AG04450 (cell line): ENCODE measurements around the gene WDR83. TPM values are rescaled to one million over a fixed set of nuclear protein-coding genes. Genes with fewer than 3 reads are reported as not detected.
"Not testable (repeated sequence)": the region's sequence is repeated elsewhere in the genome, so short reads cannot be mapped to it uniquely, and the experiment has no call there.

ENCODE experiments used
- CTCF ChIA-PET: fragments of 300-600, 350-600 bp; formaldehyde crosslinking; extraction: SDS; loops from one replicate; lab custom pipeline; 2022; ENCODE audit warnings: antibody characterized with exemption, inconsistent platforms; lab: Charles Lee
- POLR2A ChIA-PET: fragments of 350-600 bp; formaldehyde crosslinking; extraction: SDS; loops from one replicate; lab custom pipeline; 2021; ENCODE audit warnings: antibody characterized with exemption, inconsistent platforms; lab: Yijun Ruan, JAX
- DNase-seq: peaks from one replicate; pipeline ENCODE4 v3.0.0-alpha.2; 2011; ENCODE audit warnings: low read depth, low spot score
- H3K27ac ChIP-seq: one replicate; pipeline ENCODE4 v1.5.1; 2012; ENCODE audit warnings: low read depth, low read length, control low read depth
- H3K27me3 ChIP-seq: one replicate; pipeline ENCODE4 v1.6.0; 2012; ENCODE audit warnings: low read length; ENCODE audit not compliant: control insufficient read depth, insufficient read depth
- H3K4me3 ChIP-seq: 2 replicates; pipeline ENCODE4 v1.5.1; 2011; ENCODE audit warnings: mild to moderate bottlenecking, low read depth, low read length, control low read depth
- H3K9me3 ChIP-seq: 2 replicates; pipeline ENCODE4 v1.5.1; 2012; ENCODE audit warnings: low read length; ENCODE audit not compliant: control insufficient read depth, insufficient read depth
- polyA plus RNA-seq: library from polyadenylated mRNA; depleted of rRNA; stranded (reverse); fragments of >200 nt; gene quantifications from 2 replicates; pipeline ENCODE4 v1.2.3, GENCODE V29; 2011
- TF ChIP-seq, protein P1 (sequence below): IDR thresholded peaks from 2 replicates; pipeline ENCODE4 v1.5.1; 2011; ENCODE audit warnings: low read depth, low read length, control low read depth, inconsistent platforms

The WDR83 gene
- polyA plus RNA-seq, 1 experiment: 5.3 TPM

DNA sequence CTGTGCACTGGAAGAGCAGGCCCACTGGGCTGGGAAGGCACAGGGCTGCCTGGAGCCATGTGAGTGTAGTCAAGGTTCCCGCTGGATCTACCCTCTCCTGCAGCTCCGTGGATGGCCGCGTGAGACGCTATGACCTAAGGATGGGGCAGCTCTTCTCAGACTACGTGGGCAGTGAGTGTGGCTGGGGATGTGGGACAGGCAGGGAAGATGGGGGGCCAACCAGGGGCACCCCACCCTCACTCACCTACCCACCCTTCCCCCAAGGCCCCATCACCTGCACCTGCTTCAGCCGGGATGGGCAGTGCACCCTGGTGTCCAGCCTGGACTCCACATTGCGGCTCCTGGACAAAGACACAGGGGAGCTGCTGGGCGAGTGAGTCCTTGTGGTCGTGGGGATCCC lies 6.1 kb downstream of the WDR83 start:
- Histone ChIP-seq H3K9me3 (no peaks in the 10 kb centered on the region; the same call in 1 of the 2 replicates), H3K4me3 (no peak overlapping the region), H3K27ac (no peak overlapping the region), H3K27me3 (no peaks in the 10 kb centered on the region)
- ChIA-PET CTCF (interaction anchor here (0.5 to 4.3 kb wide), 16 partner anchors 9 to 749 kb away, joined by 3 to 28 read pairs (median 5); partner anchors contain the start of gene DHPS), POLR2A (interaction anchor here (1.7 kb wide), 1 partner anchor 8 kb away, joined by 5 read pairs; no protein-coding TSS in a partner anchor)
- no peak for DNase-seq
- TF ChIP-seq, protein P1, sequence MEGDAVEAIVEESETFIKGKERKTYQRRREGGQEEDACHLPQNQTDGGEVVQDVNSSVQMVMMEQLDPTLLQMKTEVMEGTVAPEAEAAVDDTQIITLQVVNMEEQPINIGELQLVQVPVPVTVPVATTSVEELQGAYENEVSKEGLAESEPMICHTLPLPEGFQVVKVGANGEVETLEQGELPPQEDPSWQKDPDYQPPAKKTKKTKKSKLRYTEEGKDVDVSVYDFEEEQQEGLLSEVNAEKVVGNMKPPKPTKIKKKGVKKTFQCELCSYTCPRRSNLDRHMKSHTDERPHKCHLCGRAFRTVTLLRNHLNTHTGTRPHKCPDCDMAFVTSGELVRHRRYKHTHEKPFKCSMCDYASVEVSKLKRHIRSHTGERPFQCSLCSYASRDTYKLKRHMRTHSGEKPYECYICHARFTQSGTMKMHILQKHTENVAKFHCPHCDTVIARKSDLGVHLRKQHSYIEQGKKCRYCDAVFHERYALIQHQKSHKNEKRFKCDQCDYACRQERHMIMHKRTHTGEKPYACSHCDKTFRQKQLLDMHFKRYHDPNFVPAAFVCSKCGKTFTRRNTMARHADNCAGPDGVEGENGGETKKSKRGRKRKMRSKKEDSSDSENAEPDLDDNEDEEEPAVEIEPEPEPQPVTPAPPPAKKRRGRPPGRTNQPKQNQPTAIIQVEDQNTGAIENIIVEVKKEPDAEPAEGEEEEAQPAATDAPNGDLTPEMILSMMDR: no peak

DNA sequence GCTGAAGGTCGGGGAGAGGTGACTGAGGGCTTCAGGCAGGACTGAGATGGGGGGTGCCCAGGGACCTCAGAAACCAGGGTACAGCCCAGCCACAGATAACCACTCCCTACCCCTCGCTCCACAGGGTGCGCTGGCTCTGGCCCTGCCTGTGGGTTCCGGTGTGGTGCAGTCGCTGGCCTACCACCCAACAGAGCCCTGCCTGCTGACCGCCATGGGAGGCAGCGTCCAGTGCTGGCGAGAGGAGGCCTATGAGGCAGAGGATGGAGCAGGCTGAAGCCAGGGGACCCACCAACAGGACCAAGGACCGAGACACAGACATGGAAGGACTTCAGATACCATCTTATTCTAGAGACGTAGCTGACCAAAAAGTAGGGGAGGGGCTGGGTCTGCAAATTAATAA lies 8.8 kb downstream of the WDR83 start:
- POLR2A ChIA-PET: no interaction called here
- no peaks in the 10 kb centered on the region; the same call in 1 of the 2 replicates for H3K9me3 ChIP-seq
- no peaks in the 10 kb centered on the region for H3K27me3 ChIP-seq
- H3K27ac ChIP-seq: no peak overlapping the region
- TF ChIP-seq, protein P1: no peak
- DNase-seq: no peak
- H3K4me3 ChIP-seq: no peak overlapping the region
- CTCF ChIA-PET: interaction anchor here (3.2 kb wide), 1 partner anchor 172 kb away, joined by 20 read pairs; no protein-coding TSS in a partner anchor

GRCh38 chr19:12675940-12676339 lies 9.3 kb downstream of the WDR83 start:
- TF ChIP-seq, protein P1: no peak
- Histone ChIP-seq H3K27ac (no peak overlapping the region), H3K9me3 (no peaks in the 10 kb centered on the region; the same call in 1 of the 2 replicates), H3K4me3 (no peak overlapping the region), H3K27me3 (no peaks in the 10 kb centered on the region)
- DNase-seq: no peak
- CTCF ChIA-PET: interaction anchor here (1.0 to 3.2 kb wide), 4 partner anchors 11 to 171 kb away, joined by 4 to 20 read pairs (median 8); no protein-coding TSS in a partner anchor
- POLR2A ChIA-PET: no interaction called here

- TF ChIP-seq, protein P1: peak; percentile 83
- DNase-seq: peak; percentile 27
- peaks cover 1% of the 10 kb centered on the region; the same call in 1 of the 2 replicates for H3K9me3 ChIP-seq
- ChIA-PET CTCF (interaction anchor here (0.6 to 3.2 kb wide), 6 partner anchors 8 to 171 kb away, joined by 3 to 20 read pairs (median 5); no protein-coding TSS in a partner anchor), POLR2A (no interaction called here)
- no peak overlapping the region for H3K27ac ChIP-seq
- H3K4me3 ChIP-seq: no peak overlapping the region
- no peaks in the 10 kb centered on the region for H3K27me3 ChIP-seq
These were observed 9.8 kb downstream of the WDR83 start for GRCh38 chr19:12676384-12676792.

GRCh38 chr19:12676928-12677327 lies 10.3 kb downstream of the WDR83 start:
- no peak overlapping the region for H3K27ac ChIP-seq
- DNase-seq: no peak
- H3K27me3 ChIP-seq: no peaks in the 10 kb centered on the region
- peaks cover 4% of the 10 kb centered on the region; the same call in 1 of the 2 replicates for H3K9me3 ChIP-seq
- no peak overlapping the region for H3K4me3 ChIP-seq
- ChIA-PET CTCF (interaction anchor here (0.5 to 3.2 kb wide), 8 partner anchors 9 to 170 kb away, joined by 3 to 20 read pairs (median 4); no protein-coding TSS in a partner anchor), POLR2A (no interaction called here)
- TF ChIP-seq, protein P1: no peak

DNA sequence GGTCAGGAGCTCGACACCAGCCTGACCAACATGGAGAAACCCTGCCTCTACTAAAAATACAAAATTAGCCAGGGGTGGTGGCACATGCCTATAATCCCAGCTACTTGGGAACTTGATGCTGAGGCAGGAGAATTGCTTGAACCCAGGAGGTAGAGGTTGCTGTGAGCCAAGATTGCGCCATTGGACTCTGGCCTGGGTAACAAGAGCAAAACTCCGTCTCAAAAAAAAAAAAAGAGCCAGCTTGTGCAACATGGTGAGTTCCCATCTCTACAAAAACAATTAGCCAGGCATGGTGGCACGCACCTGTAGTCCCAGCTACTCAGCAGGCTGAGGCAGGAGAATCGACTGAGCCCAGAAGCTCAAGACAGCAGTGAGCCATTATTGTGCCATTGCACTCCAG lies 11.4 kb downstream of the WDR83 start:
- H3K4me3 ChIP-seq, H3K27ac ChIP-seq, H3K27me3 ChIP-seq, H3K9me3 ChIP-seq, DNase-seq: not testable (repeated sequence)
- CTCF ChIA-PET: interaction anchor here (0.7 to 1.3 kb wide), 4 partner anchors 38 to 118 kb away, joined by 3 to 4 read pairs (median 4); no protein-coding TSS in a partner anchor
- POLR2A ChIA-PET: interaction anchor here (0.5 to 0.9 kb wide), 4 partner anchors 9 to 39 kb away, joined by 3 to 4 read pairs (median 4); partner anchors contain the start of gene GNG14
